Lower leg skin (tissue), 4 donors: Measurements from ENCODE around the gene RAPGEF2. TPM values are rescaled to one million over a fixed set of nuclear protein-coding genes. Genes with fewer than 3 reads are reported as not detected.
"Not testable (repeated sequence)": the region's sequence is repeated elsewhere in the genome, so short reads cannot be mapped to it uniquely, and the experiment has no call there.

Source experiments
- DNase-seq, 2 donors: peaks; one replicate each; pipeline ENCODE4 v3.0.0-alpha.2; 2019; ENCODE audit warnings: low spot score in 2 of 2
- H3K4me3 ChIP-seq: fragments of 200-600 bp; sonication (generic); 2 replicates; pipeline ENCODE4 v1.5.1; 2017; ENCODE audit warnings: mild to moderate bottlenecking, low read depth; ENCODE audit not compliant: poor library complexity, severe bottlenecking
- POLR2A ChIP-seq, 2 donors: fragments of 450-650 bp; IDR thresholded peaks; one replicate each; pipeline ENCODE4 v1.6.1; 2016 to 2017; ENCODE audit warnings: antibody characterized with exemption in 2 of 2, mild to moderate bottlenecking in 1 of 2, moderate library complexity in 1 of 2
- WGBS, 2 donors: methylation state at CpG; one replicate each; pipeline ENCODE4 v1.1.5; 2018; 5-methylcytosine and 5-hydroxymethylcytosine counted together
- intact Hi-C: fragments of 100-400 bp; cut with DNase I; formaldehyde crosslinking; loops from one replicate; pipeline ENCODE4 v1.15.0; 2023; ENCODE audit warnings: low total_unique reads
- total RNA-seq, 4 donors: library from RNA; depleted of rRNA; stranded (reverse); fragments of >200 nt; gene quantifications; one replicate each; pipeline ENCODE4 v1.1.0, GENCODE V29; 2016
- TF ChIP-seq, protein P1 (sequence below), 3 donors: fragments of 450-650 bp; IDR thresholded peaks; one replicate each; pipeline ENCODE4 v1.5.1; 2016; ENCODE audit warnings: antibody characterized with exemption in 3 of 3, mild to moderate bottlenecking in 3 of 3, moderate library complexity in 2 of 3

RAPGEF2 gene
- total RNA-seq, 4 donors from 2014 or later = 38.3 to 51.7 (median 40.4) TPM

DNA sequence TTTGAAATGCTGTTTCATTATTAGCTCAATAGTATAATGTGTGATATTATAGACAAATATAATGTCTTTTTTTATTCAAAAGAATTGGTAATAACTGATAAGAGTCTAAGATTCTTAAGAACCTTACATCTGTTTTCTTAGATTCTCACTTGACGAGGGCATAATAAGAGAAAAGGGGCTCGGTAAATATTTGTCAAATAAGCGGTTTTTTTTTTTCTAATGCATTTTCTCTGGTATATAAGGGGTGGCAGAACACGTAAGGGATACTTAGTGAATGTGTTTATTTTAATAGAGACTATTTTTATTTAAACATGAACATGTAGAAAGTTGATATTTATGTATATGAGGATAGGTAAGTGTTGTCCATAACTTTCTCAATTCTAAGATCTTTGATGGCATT lies 200.6 kb downstream of the RAPGEF2 start:
- DNase-seq = no peak
- no peak for TF ChIP-seq POLR2A (IDR thresholded peaks at IDR 0.05)
- TF ChIP-seq, protein P1, sequence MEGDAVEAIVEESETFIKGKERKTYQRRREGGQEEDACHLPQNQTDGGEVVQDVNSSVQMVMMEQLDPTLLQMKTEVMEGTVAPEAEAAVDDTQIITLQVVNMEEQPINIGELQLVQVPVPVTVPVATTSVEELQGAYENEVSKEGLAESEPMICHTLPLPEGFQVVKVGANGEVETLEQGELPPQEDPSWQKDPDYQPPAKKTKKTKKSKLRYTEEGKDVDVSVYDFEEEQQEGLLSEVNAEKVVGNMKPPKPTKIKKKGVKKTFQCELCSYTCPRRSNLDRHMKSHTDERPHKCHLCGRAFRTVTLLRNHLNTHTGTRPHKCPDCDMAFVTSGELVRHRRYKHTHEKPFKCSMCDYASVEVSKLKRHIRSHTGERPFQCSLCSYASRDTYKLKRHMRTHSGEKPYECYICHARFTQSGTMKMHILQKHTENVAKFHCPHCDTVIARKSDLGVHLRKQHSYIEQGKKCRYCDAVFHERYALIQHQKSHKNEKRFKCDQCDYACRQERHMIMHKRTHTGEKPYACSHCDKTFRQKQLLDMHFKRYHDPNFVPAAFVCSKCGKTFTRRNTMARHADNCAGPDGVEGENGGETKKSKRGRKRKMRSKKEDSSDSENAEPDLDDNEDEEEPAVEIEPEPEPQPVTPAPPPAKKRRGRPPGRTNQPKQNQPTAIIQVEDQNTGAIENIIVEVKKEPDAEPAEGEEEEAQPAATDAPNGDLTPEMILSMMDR (IDR thresholded peaks at IDR 0.05) = no peak
- WGBS, 2 donors = 96% methylated on average over 4 of the region's 4 CpGs
- no peak overlapping the region for H3K4me3 ChIP-seq
- intact Hi-C loops = no loop called here

DNA sequence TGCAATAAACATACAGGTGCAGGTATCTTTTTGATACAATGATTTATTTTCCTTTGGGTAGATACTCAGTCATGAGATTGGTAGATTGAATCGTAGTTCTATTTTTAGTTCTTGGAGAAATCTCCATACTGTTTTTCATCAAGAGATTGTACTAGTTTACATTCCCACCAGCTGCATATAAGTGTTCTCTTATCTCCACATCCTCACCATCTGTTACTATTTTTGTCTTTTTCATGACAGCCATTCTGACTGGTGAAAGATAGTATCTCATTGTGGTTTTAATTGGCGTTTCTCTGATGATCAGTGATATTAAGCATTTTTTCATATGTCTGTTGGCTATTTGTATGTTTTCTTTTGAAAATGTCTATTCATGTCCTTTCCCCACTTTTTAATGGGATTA lies 202.2 kb downstream of the RAPGEF2 start:
- no peak overlapping the region for H3K4me3 ChIP-seq
- no peak for TF ChIP-seq POLR2A (IDR thresholded peaks at IDR 0.05)
- TF ChIP-seq, protein P1 (IDR thresholded peaks at IDR 0.05) = no peak
- intact Hi-C loops = no loop called here
- no peak for DNase-seq
- WGBS, 2 donors = 76 to 85% methylated on average over 2 of the region's 2 CpGs

GRCh38 chr4:159307929-159308328 lies 205.1 kb downstream of the RAPGEF2 start:
- intact Hi-C loops = no loop called here
- no peak overlapping the region for H3K4me3 ChIP-seq
- no peak for DNase-seq
- 97 to 100% methylated on average over 2 of the region's 2 CpGs for whole genome bisulfite sequencing, 2 donors
- TF ChIP-seq, protein P1 (IDR thresholded peaks at IDR 0.05) = no peak
- TF ChIP-seq POLR2A (IDR thresholded peaks at IDR 0.05) = no peak

DNA sequence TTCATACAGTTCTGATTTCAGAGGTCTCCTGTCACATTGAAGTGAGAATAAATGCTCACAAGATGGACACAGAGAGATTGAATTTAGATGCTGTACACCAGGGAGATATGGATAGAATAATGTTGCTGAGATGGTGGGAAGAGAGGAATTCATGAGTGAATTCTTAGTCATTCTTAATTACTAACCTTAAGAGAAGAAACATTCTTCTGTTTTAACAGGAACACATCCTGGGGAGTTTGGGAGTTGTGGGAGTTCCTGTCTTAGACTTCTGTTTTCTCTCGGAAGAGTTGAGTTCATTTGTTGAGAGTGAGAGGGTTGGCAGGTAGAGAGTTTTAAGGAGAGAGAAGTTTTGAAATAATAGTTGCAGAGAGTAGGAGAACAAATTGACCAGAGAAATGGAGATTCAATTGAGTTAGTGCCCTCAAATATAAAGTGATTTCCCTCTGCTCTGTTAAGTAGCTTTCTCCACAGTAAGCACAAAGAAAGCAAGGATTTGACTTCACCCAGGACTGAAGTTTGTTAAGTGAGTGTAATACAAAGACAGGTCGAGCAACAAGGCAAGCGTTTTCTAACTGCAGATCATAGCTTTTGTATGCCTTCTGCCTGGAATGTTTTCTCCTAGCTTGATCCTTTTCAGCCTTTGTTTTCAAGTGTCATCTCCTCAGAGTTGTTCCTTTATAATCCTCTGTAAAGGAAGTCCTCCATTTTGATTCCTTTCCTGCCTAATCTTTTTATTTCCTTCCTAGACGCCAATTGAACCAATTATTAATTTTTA lies 205.9 kb downstream of the RAPGEF2 start:
- TF ChIP-seq, protein P1 (IDR thresholded peaks at IDR 0.05) = no peak
- no peak for TF ChIP-seq POLR2A (IDR thresholded peaks at IDR 0.05)
- H3K4me3 ChIP-seq = no peak overlapping the region
- no peak for DNase-seq
- intact Hi-C loops = no loop called here
- 75 to 78% methylated on average over 4 of the region's 4 CpGs for WGBS, 2 donors

DNA sequence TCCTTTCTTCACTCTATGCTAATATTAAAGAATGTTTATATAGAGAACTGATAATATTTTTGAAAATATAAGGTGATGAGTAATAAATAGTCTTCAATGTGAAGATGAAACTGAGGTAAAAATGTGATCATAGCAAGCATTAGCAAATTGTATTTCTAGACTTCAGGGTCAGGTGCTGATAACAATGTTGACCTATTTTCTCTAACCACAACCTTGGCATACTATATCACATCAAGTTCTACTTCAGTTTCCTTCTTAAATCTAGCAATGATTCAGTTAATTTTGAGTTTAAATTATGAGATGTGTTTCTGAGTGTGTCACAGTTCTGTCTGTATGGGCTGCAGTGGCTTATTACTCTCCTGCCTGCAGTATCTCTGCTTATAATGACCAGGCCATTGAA lies 209.4 kb downstream of the RAPGEF2 start:
- DNase-seq = no peak
- no peak for TF ChIP-seq POLR2A (IDR thresholded peaks at IDR 0.05)
- TF ChIP-seq, protein P1 (IDR thresholded peaks at IDR 0.05) = no peak
- intact Hi-C loops = no loop called here

GRCh38 chr4:159315879-159316278 lies 213.0 kb downstream of the RAPGEF2 start:
- WGBS, 2 donors = 93 to 94% methylated on average over 12 of the region's 12 CpGs
- H3K4me3 ChIP-seq, DNase-seq, intact Hi-C loops: not testable (repeated sequence)

More for the DNA sequence above, 209.4 kb downstream of the RAPGEF2 start:
- no peak overlapping the region for H3K4me3 ChIP-seq
